Uterus (tissue), 2 donors: Measurements from ENCODE around the gene RNF34.

Experiments
- POLR2A ChIP-seq, 2 donors: fragments of 450-650 bp; IDR thresholded peaks; one replicate each; pipeline ENCODE4 v1.6.1; 2016; ENCODE audit warnings: antibody characterized with exemption in 2 of 2, mild to moderate bottlenecking in 1 of 2, moderate library complexity in 1 of 2
- TF ChIP-seq, protein P1 (sequence below), 4 experiments: fragments of 200-600 bp in 2 of 4; fragments of 450-650 bp in 2 of 4; sonication (generic) in 2 of 4; IDR thresholded peaks; one replicate each; pipeline ENCODE4 v1.5.1; 2016 to 2019; ENCODE audit warnings: antibody characterized with exemption in 4 of 4, mild to moderate bottlenecking in 2 of 4, moderate library complexity in 1 of 4

GRCh38 chr12:121427556-121428050 lies 27.7 kb downstream of the RNF34 start:
- TF ChIP-seq, protein P1, sequence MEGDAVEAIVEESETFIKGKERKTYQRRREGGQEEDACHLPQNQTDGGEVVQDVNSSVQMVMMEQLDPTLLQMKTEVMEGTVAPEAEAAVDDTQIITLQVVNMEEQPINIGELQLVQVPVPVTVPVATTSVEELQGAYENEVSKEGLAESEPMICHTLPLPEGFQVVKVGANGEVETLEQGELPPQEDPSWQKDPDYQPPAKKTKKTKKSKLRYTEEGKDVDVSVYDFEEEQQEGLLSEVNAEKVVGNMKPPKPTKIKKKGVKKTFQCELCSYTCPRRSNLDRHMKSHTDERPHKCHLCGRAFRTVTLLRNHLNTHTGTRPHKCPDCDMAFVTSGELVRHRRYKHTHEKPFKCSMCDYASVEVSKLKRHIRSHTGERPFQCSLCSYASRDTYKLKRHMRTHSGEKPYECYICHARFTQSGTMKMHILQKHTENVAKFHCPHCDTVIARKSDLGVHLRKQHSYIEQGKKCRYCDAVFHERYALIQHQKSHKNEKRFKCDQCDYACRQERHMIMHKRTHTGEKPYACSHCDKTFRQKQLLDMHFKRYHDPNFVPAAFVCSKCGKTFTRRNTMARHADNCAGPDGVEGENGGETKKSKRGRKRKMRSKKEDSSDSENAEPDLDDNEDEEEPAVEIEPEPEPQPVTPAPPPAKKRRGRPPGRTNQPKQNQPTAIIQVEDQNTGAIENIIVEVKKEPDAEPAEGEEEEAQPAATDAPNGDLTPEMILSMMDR (IDR thresholded peaks at IDR 0.05): no peak
- TF ChIP-seq POLR2A (IDR thresholded peaks at IDR 0.05): no peak
